IMR-90 (cell line): ENCODE data around the gene STAT1. TPM values are rescaled to one million over a fixed set of nuclear protein-coding genes. Genes with fewer than 3 reads are reported as not detected.

Source experiments
- ATAC-seq: fragments of 200-7000 bp; cut with Tn5 transposase; 2 replicates; pipeline ENCODE4 v1.9.1; 2020; ENCODE audit warnings: low read depth, mild to moderate bottlenecking, moderate library complexity
- BruUV-seq: library from RNA; stranded (reverse); fragments of 400-500 nt; replicated peaks from 2 replicates; lab custom pipeline; 2021; lab: Mats Ljungman, UMichigan
- CTCF ChIA-PET: fragments of 300-600 bp; formaldehyde crosslinking; extraction: SDS; loops from one replicate; lab custom pipeline; 2021; ENCODE audit warnings: antibody characterized with exemption; lab: Yijun Ruan, JAX
- POLR2A ChIA-PET: fragments of 300-600 bp; sonication (Branson Sonifier 250); formaldehyde crosslinking; loops from one replicate; lab custom pipeline; 2022; ENCODE audit warnings: antibody characterized with exemption; ENCODE audit not compliant: unreplicated experiment; lab: Charles Lee
- DNase-seq: peaks from one replicate; pipeline ENCODE4 v3.0.0; 2013
- H2AFZ ChIP-seq: replicated peaks from 2 replicates; pipeline ENCODE3; 2013; ENCODE audit warnings: low read length, mild to moderate bottlenecking; ENCODE audit not compliant: poor library complexity
- H2AK5ac ChIP-seq: 2 replicates; pipeline ENCODE4 v1.6.1; 2013; ENCODE audit warnings: low read depth, low read length, inconsistent platforms
- H2AK9ac ChIP-seq: replicated peaks from 2 replicates; pipeline ENCODE3; 2013; ENCODE audit warnings: mild to moderate bottlenecking, low read depth, low read length, moderate library complexity; ENCODE audit not compliant: poor library complexity
- H2BK120ac ChIP-seq: 2 replicates; pipeline ENCODE4 v1.6.1; 2013; ENCODE audit warnings: low read depth, low read length, inconsistent platforms
- H2BK15ac ChIP-seq: 3 replicates; pipeline ENCODE4 v1.6.1; 2013; ENCODE audit warnings: low read depth, low read length, inconsistent platforms
- H2BK20ac ChIP-seq: 2 replicates; pipeline ENCODE4 v1.6.1; 2013; ENCODE audit warnings: low read depth, mild to moderate bottlenecking, inconsistent platforms, low read length, moderate library complexity
- H2BK5ac ChIP-seq: 2 replicates; pipeline ENCODE4 v1.6.1; 2013; ENCODE audit warnings: mild to moderate bottlenecking, low read depth, low read length, inconsistent platforms; ENCODE audit not compliant: poor library complexity, severe bottlenecking
- H3K14ac ChIP-seq: replicated peaks from 2 replicates; pipeline ENCODE4 v1.6.1; 2013; ENCODE audit warnings: low read depth, low read length, inconsistent platforms
- H3K18ac ChIP-seq: 2 replicates; pipeline ENCODE4 v1.6.1; 2013; ENCODE audit warnings: low read depth, low read length, control low read depth
- H3K23ac ChIP-seq: 2 replicates; pipeline ENCODE4 v1.6.1; 2013; ENCODE audit warnings: low read depth, low read length, inconsistent platforms
- H3K27ac ChIP-seq: 2 replicates; pipeline ENCODE4 v1.5.1; 2013; ENCODE audit warnings: mild to moderate bottlenecking, control low read depth, low read length; ENCODE audit not compliant: insufficient read depth
- H3K27me3 ChIP-seq: 2 replicates; pipeline ENCODE4 v1.6.1; 2013; ENCODE audit warnings: low read length; ENCODE audit not compliant: control insufficient read depth, insufficient read depth
- H3K36me3 ChIP-seq: 2 replicates; pipeline ENCODE4 v1.6.1; 2013; ENCODE audit warnings: low read length, mixed read lengths; ENCODE audit not compliant: control insufficient read depth, insufficient read depth
- H3K4ac ChIP-seq: 2 replicates; pipeline ENCODE4 v1.6.1; 2013; ENCODE audit warnings: low read depth, low read length, inconsistent platforms
- H3K4me1 ChIP-seq: 2 replicates; pipeline ENCODE4 v1.6.1; 2013; ENCODE audit warnings: low read length, mixed read lengths; ENCODE audit not compliant: control insufficient read depth, insufficient read depth
- H3K4me2 ChIP-seq: 2 replicates; pipeline ENCODE4 v1.6.1; 2013; ENCODE audit warnings: low read depth, mild to moderate bottlenecking, control low read depth, low read length, moderate library complexity
- H3K4me3 ChIP-seq: 2 replicates; pipeline ENCODE4 v1.5.1; 2013; ENCODE audit warnings: low read depth, mild to moderate bottlenecking, control low read depth, low read length, moderate library complexity; ENCODE audit not compliant: insufficient read depth
- H3K56ac ChIP-seq: 2 replicates; pipeline ENCODE4 v1.6.1; 2013; ENCODE audit warnings: low read length, inconsistent platforms; ENCODE audit not compliant: insufficient read depth; ENCODE audit errors: extremely low read depth
- H3K79me1 ChIP-seq, 2 experiments: 2 replicates each; pipeline ENCODE4 v1.6.1; 2013; ENCODE audit warnings: low read length in 2 of 2, inconsistent platforms in 1 of 2, low read depth in 1 of 2
- H3K9ac ChIP-seq: 2 replicates; pipeline ENCODE4 v1.6.1; 2013; ENCODE audit warnings: low read depth, low read length, control low read depth
- H3K9me1 ChIP-seq: 2 replicates; pipeline ENCODE4 v1.6.1; 2013; ENCODE audit warnings: low read length, inconsistent platforms; ENCODE audit not compliant: insufficient read depth
- H3K9me3 ChIP-seq: 2 replicates; pipeline ENCODE4 v1.6.1; 2013; ENCODE audit warnings: low read length; ENCODE audit not compliant: control insufficient read depth, insufficient read depth
- H4K20me1 ChIP-seq: 2 replicates; pipeline ENCODE4 v1.6.1; 2013; ENCODE audit warnings: low read length, inconsistent platforms; ENCODE audit not compliant: insufficient read depth
- H4K5ac ChIP-seq: 2 replicates; pipeline ENCODE4 v1.6.1; 2013; ENCODE audit warnings: mild to moderate bottlenecking, low read depth, low read length, control low read depth
- H4K8ac ChIP-seq, 2 experiments: 2 replicates each; pipeline ENCODE4 v1.6.1; 2013; ENCODE audit warnings: low read depth in 2 of 2, low read length in 2 of 2, control low read depth in 1 of 2, inconsistent platforms in 1 of 2
- H4K91ac ChIP-seq: 2 replicates; pipeline ENCODE4 v1.6.1; 2013; ENCODE audit warnings: low read depth, low read length, inconsistent platforms; ENCODE audit not compliant: insufficient read depth
- BHLHE40 ChIP-seq: fragments of 150-350 bp; IDR thresholded peaks from 2 replicates; pipeline ENCODE4 v1.6.1; 2016; ENCODE audit warnings: mild to moderate bottlenecking, low read depth, low read length
- CEBPB ChIP-seq: IDR thresholded peaks from 2 replicates; pipeline ENCODE4 v1.6.1; 2012; ENCODE audit warnings: low read depth, low read length, improper control_type of control experiment
- CHD1 ChIP-seq: IDR thresholded peaks from 2 replicates; pipeline ENCODE4 v1.6.1; 2012; ENCODE audit warnings: low read depth, low read length, improper control_type of control experiment
- ELK1 ChIP-seq: fragments of 150-350 bp; IDR thresholded peaks from 2 replicates; pipeline ENCODE4 v1.6.1; 2016; ENCODE audit warnings: low read depth, mild to moderate bottlenecking, low read length, moderate library complexity, borderline replicate concordance
- FOS ChIP-seq: fragments of 150-350 bp; IDR thresholded peaks from 2 replicates; pipeline ENCODE4 v1.6.1; 2016; ENCODE audit warnings: low read depth, low read length
- MAZ ChIP-seq: IDR thresholded peaks from 2 replicates; pipeline ENCODE4 v1.6.1; 2012; ENCODE audit warnings: low read depth, mild to moderate bottlenecking, low read length, improper control_type of control experiment, moderate library complexity, borderline replicate concordance
- MXI1 ChIP-seq: IDR thresholded peaks from 2 replicates; pipeline ENCODE4 v1.6.1; 2012; ENCODE audit warnings: low read depth, mild to moderate bottlenecking, low read length, moderate library complexity, borderline replicate concordance
- RAD21 ChIP-seq: IDR thresholded peaks from 2 replicates; pipeline ENCODE4 v1.6.1; 2012; ENCODE audit warnings: low read length, improper control_type of control experiment
- SMC3 ChIP-seq: fragments of 150-350 bp; IDR thresholded peaks from 2 replicates; pipeline ENCODE4 v1.6.1; 2016; ENCODE audit warnings: low read depth, mild to moderate bottlenecking, antibody characterized with exemption, low read length, moderate library complexity
- USF2 ChIP-seq: fragments of 150-350 bp; IDR thresholded peaks from 2 replicates; pipeline ENCODE4 v1.6.1; 2017; ENCODE audit warnings: mild to moderate bottlenecking, antibody characterized with exemption, low read length, low read depth
- WGBS, 2 experiments: methylation state at CpG; one replicate each; pipeline versions ENCODE4 v1.1.5 to v1.1.7; 2013; ENCODE audit warnings: missing lambda C conversion rate in 2 of 2; ENCODE audit not compliant: insufficient read length in 1 of 2; ENCODE audit errors: extremely low coverage in 2 of 2; 5-methylcytosine and 5-hydroxymethylcytosine counted together
- dilution Hi-C: fragments of 300-500 bp; cut with HindIII; formaldehyde crosslinking; loops from one replicate; pipeline ENCODE4 v1.14.3; 2018; ENCODE audit warnings: low sequenced_read_pairs; ENCODE audit not compliant: unreplicated experiment
- in situ Hi-C: fragments of 300-500 bp; cut with MboI; formaldehyde crosslinking; loops from 3 replicates; pipeline ENCODE4 v1.14.3; 2019; ENCODE audit warnings: low sequenced_read_pairs, inconsistent platforms, mixed read lengths
- intact Hi-C: fragments of 100-400 bp; cut with micrococcal nuclease; formaldehyde crosslinking; loops from 2 replicates; pipeline ENCODE4 v1.10.0; 2022
- polyA plus RNA-seq, 3 experiments: library from polyadenylated mRNA; depleted of rRNA; stranded (reverse); fragments of >200 nt; gene quantifications; 2 replicates each; pipeline ENCODE4 v1.2.3, GENCODE V29; 2012; ENCODE audit warnings: low replicate concordance in 1 of 3
- total RNA-seq: library from RNA; depleted of rRNA; stranded (reverse); fragments of >200 nt; gene quantifications from 2 replicates; pipeline ENCODE4 v1.2.3, GENCODE V29; 2012

The STAT1 gene
- total and polyA plus RNA-seq, 2 of the 4 experiments (the other 2 are of a cell fraction): 43.2 to 67.9 TPM

GRCh38 chr2:191012346-191012745 is 1.6 kb downstream of the STAT1 start:
- no TSS peak for BruUV-seq
- ChIA-PET POLR2A (interaction anchor here (1.0 kb wide), 1 partner anchor 8 kb away, joined by 4 read pairs; no protein-coding TSS in a partner anchor), CTCF (interaction anchor here (0.5 to 1.7 kb wide), 3 partner anchors 16 to 224 kb away, joined by 3 to 5 read pairs (median 4); no protein-coding TSS in a partner anchor)
- peaks cover 24% of the 10 kb centered on the region for H3K9me1 ChIP-seq
- H4K8ac ChIP-seq: peak overlapping the region in 1 of 2 experiments; percentile 3; a peak in 1 of 4 replicates
- TF ChIP-seq BHLHE40: no peak
- TF ChIP-seq SMC3: no peak
- no peak for TF ChIP-seq ELK1
- no peak for TF ChIP-seq MAZ
- no peak for TF ChIP-seq FOS
- TF ChIP-seq CHD1: no peak
- no peak for TF ChIP-seq MXI1
- no peak for TF ChIP-seq RAD21
- no peak for TF ChIP-seq CEBPB
- TF ChIP-seq USF2: no peak
- peak overlapping the region; percentile 58; the same call in 1 of the 2 replicates for H3K4ac ChIP-seq
- H3K36me3 ChIP-seq: peaks cover 10% of the 10 kb centered on the region
- ATAC-seq (no peak), DNase-seq (no peak)
- peak overlapping the region; percentile 60 for H3K14ac ChIP-seq
- H4K5ac ChIP-seq: no peak overlapping the region
- H3K9ac ChIP-seq: 0 out of 2 replicates have a peak overlapping the region, but pooled peaks have one; percentile 87
- no peak overlapping the region for H3K27ac ChIP-seq
- H3K4me1 ChIP-seq: peaks cover 12% of the 10 kb centered on the region
- no CpG with 5 or more reads among the region's 3 CpGs for WGBS, 2 experiments
- H2BK20ac ChIP-seq: no peak overlapping the region
- H3K23ac ChIP-seq: peak overlapping the region; percentile 41
- no peaks in the 10 kb centered on the region for H3K9me3 ChIP-seq
- H2AFZ ChIP-seq: no peak overlapping the region
- no peaks in the 10 kb centered on the region for H3K27me3 ChIP-seq
- H4K20me1 ChIP-seq: peaks cover 15% of the 10 kb centered on the region; the same call in 1 of the 2 replicates
- peak overlapping the region; percentile 82 for H3K4me3 ChIP-seq
- dilution Hi-C loops (no loop called here), intact Hi-C loops (loop anchor here (5.0 kb wide), 1 partner anchor 35 kb away; no protein-coding TSS in a partner anchor), in situ Hi-C loops (no loop called here)
- no peak overlapping the region for H3K56ac ChIP-seq
- peak overlapping the region; percentile 17 for H2AK5ac ChIP-seq
- peak overlapping the region; percentile 11 for H2AK9ac ChIP-seq
- no peak overlapping the region for H2BK5ac ChIP-seq
- H3K4me2 ChIP-seq: peak overlapping the region; percentile 92
- H3K18ac ChIP-seq: no peak overlapping the region
- H2BK15ac ChIP-seq: 0 out of 3 replicates have a peak overlapping the region, but pooled peaks have one; percentile 63
- H4K91ac ChIP-seq: no peak overlapping the region
- H3K79me1 ChIP-seq: peaks cover 30 to 52% of the 10 kb centered on the region in 2 experiments
- peak overlapping the region; percentile 26; the same call in 1 of the 2 replicates for H2BK120ac ChIP-seq
